Measurements from ENCODE around the gene HDGF. TPM values are rescaled to one million over a fixed set of nuclear protein-coding genes. Genes with fewer than 3 reads are reported as not detected.
A peak's percentile ranks its signal among the peaks of the same experiment; 100 is the strongest.

The HDGF gene
- total and polyA plus RNA-seq, 9 of the 15 experiments (the other 6 are each of a cell fraction or from before 2014, with no cell fraction given) = 38.8 to 601 (median 400) TPM

DNA sequence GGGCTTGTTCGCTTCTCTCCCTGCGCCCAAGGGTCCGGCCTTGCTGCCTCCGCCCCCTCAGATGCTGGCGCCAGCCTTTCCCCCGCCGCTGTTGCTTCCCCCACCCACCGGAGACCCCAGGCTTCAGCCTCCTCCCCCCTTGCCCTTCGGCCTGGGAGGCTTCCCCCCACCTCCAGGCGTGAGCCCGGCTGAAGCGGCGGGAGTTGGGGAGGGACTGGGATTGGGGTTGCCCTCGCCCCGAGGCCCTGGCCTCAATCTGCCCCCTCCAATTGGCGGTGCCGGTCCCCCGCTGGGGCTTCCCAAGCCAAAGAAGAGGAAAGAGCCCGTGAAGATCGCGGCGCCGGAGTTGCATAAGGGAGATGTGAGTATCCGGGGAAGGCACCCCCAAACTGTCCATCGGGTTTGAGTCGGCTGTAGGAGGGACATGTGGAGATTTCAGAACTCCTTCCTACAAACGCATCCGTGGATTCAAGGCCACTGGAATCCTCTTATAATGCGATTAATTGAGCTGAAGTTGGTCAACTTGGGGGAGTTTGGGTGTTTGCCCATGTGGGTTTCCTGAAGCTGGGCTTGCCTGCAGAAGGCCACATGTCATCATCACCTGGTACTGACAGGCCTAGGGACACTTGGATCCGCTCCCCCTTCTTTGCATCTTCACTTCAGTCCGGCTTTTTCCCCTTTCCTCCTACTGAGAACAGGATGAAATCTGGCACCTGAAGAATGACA is 16.6 kb upstream of the HDGF start:
- H3K9ac ChIP-seq (ENCODE audit: insufficient read depth in 1 of 2, low read depth in 2 of 2, low read length in 2 of 2) = peak overlapping the region; percentile 91 to 98
- H3K36me3 ChIP-seq (ENCODE audit: control insufficient read depth, insufficient read depth, low read length) = peaks cover 24% of the 10 kb centered on the region
- DNase-seq (ENCODE audit: extremely low read depth in 1 of 4, low spot score in 3 of 4) = peak; percentile 39 to 68 (median 59)
- BruUV-seq (replicated peaks) = no TSS peak
- no peaks in the 10 kb centered on the region for H3K27me3 ChIP-seq (ENCODE audit: control insufficient read depth in 2 of 2, insufficient read depth in 2 of 2, low read length in 2 of 2)
- peak overlapping the region; percentile 96 for H3K4me2 ChIP-seq (ENCODE audit: insufficient read depth, low read length)
- peaks cover 23 to 30% of the 10 kb centered on the region in 2 experiments for H3K4me1 ChIP-seq (replicated peaks in 1 of 2; ENCODE audit: control insufficient read depth in 2 of 2, insufficient read depth in 2 of 2, low read length in 2 of 2)
- H4K20me1 ChIP-seq (replicated peaks; ENCODE audit: control insufficient read depth, insufficient read depth, low read length) = no peaks in the 10 kb centered on the region
- ChIA-PET POLR2A (interaction anchor here (0.9 to 3.2 kb wide), 13 partner anchors 11 to 103 kb away, joined by 3 to 27 read pairs (median 3); partner anchors contain the start of genes ISG20L2, METTL25B and MRPL24), CTCF (ENCODE audit: low intra/inter-chr PET ratio) (interaction anchor here (0.7 kb wide), 1 partner anchor 154 kb away, joined by 3 read pairs; no protein-coding TSS in a partner anchor)
- H2AFZ ChIP-seq (ENCODE audit: low read depth, low read length) = peak overlapping the region; percentile 50; the same call in 1 of the 2 replicates
- FAIRE-seq = no peak
- H3K9me3 ChIP-seq (replicated peaks; ENCODE audit: control insufficient read depth, insufficient read depth, low read depth, low read length) = no peaks in the 10 kb centered on the region
- peaks cover 69% of the 10 kb centered on the region for H3K79me2 ChIP-seq (ENCODE audit: control insufficient read depth, insufficient read depth, low read length)
- peak overlapping the region; percentile 88 for H3K4me3 ChIP-seq
- 3% methylated on average over 19 of the region's 31 CpGs for WGBS (ENCODE audit: insufficient coverage, low coverage, missing lambda C conversion rate)
- in situ Hi-C loops (cut with MboI) = loop anchor here (5.0 kb wide), 1 partner anchor 41 kb away; the partner anchor contains the start of genes ISG20L2 and METTL25B
- H3K27ac ChIP-seq (ENCODE audit: extremely low read depth, low read depth, low read length) = peak overlapping the region; percentile 84
- ATAC-seq = no peak; the same call in 1 of the 3 replicates
- intact Hi-C loops (cut with micrococcal nuclease) = loop anchor here (1.0 to 2.0 kb wide), 3 partner anchors 17 to 41 kb away; partner anchors contain the start of genes HDGF and MRPL24
- H3K9me1 ChIP-seq (ENCODE audit: control insufficient read depth, insufficient read depth, low read length) = no peaks in the 10 kb centered on the region
- 0 out of 2 replicates have a peak, but pooled peaks have one; percentile 31 for TF ChIP-seq SUPT5H (IDR thresholded peaks at IDR 0.05)
- no peak for TF ChIP-seq CREBBP (IDR thresholded peaks at IDR 0.05; ENCODE audit: low read depth, low read length)
- no peak for TF ChIP-seq JUN (IDR thresholded peaks at IDR 0.05; ENCODE audit: borderline replicate concordance, low read depth, low read length)
- peak; percentile 53; the same call in 1 of the 2 replicates for TF ChIP-seq JUN (CRISPR knock-in tag; IDR thresholded peaks at IDR 0.05; ENCODE audit: borderline replicate concordance)
- no peak for TF ChIP-seq EZH2 (IDR thresholded peaks at IDR 0.05; ENCODE audit: borderline replicate concordance, low read depth, low read length)
- peak; percentile 54; the same call in 1 of the 2 replicates for TF ChIP-seq CEBPG (CRISPR knock-in tag; IDR thresholded peaks at IDR 0.05)
- TF ChIP-seq CEBPG (tag; conservative IDR thresholded peaks at IDR 0.05 in 1 of 2, IDR thresholded peaks at IDR 0.05 in 1 of 2) = 0 out of 4 replicates have a peak, but pooled peaks of 1 of the 2 experiments have one; percentile 16
- TF ChIP-seq PCBP1 (IDR thresholded peaks at IDR 0.05; ENCODE audit: low read depth, low read length, poor library complexity, severe bottlenecking) = peak; percentile 9
- no peak for TF ChIP-seq ZNF584 (CRISPR knock-in tag; IDR thresholded peaks at IDR 0.05; ENCODE audit: low read depth)
- TF ChIP-seq, protein P1, sequence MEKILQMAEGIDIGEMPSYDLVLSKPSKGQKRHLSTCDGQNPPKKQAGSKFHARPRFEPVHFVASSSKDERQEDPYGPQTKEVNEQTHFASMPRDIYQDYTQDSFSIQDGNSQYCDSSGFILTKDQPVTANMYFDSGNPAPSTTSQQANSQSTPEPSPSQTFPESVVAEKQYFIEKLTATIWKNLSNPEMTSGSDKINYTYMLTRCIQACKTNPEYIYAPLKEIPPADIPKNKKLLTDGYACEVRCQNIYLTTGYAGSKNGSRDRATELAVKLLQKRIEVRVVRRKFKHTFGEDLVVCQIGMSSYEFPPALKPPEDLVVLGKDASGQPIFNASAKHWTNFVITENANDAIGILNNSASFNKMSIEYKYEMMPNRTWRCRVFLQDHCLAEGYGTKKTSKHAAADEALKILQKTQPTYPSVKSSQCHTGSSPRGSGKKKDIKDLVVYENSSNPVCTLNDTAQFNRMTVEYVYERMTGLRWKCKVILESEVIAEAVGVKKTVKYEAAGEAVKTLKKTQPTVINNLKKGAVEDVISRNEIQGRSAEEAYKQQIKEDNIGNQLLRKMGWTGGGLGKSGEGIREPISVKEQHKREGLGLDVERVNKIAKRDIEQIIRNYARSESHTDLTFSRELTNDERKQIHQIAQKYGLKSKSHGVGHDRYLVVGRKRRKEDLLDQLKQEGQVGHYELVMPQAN (IDR thresholded peaks at IDR 0.05; ENCODE audit: borderline replicate concordance) = peak; percentile 79
- TF ChIP-seq TEAD1 (CRISPR knock-in tag; IDR thresholded peaks at IDR 0.05) = peak in 1 of 2 experiments; percentile 49; a peak in 1 of 4 replicates
- TF ChIP-seq PKNOX1 (IDR thresholded peaks at IDR 0.05) = peak; percentile 66
- no peak for TF ChIP-seq WHSC1 (IDR thresholded peaks at IDR 0.05; ENCODE audit: low read length)
- 0 out of 2 replicates have a peak, but pooled peaks have one; percentile 9 for TF ChIP-seq ZNF511 (CRISPR knock-in tag; IDR thresholded peaks at IDR 0.05)
- peak in 1 of 2 experiments; percentile 7; a peak in 1 of 4 replicates for TF ChIP-seq RCOR1 (IDR thresholded peaks at IDR 0.05; ENCODE audit: borderline replicate concordance in 1 of 2, low read depth in 2 of 2, low read length in 2 of 2)

Measured in K562 (cell line).